Right lobe of liver (tissue), 4 donors: Measurements from ENCODE around the gene DIS3L2.
A peak's percentile ranks its signal among the peaks of the same experiment; 100 is the strongest.

Source experiments
- POLR2A ChIP-seq: fragments of 450-650 bp; IDR thresholded peaks from one replicate; pipeline ENCODE4 v1.6.1; 2017; ENCODE audit warnings: antibody characterized with exemption, mild to moderate bottlenecking
- TF ChIP-seq, protein P1 (sequence below), 4 donors: fragments of 200-600 bp in 3 of 4; fragments of 450-650 bp in 1 of 4; IDR thresholded peaks; one replicate each; pipeline versions ENCODE4 v1.5.1 to v1.8.0; 2016 to 2022; ENCODE audit warnings: antibody characterized with exemption in 4 of 4, mild to moderate bottlenecking in 2 of 4
- donor health status: DM: no; HTN: no; CAD: no.
- donor health status: DM: no; HTN: no; CAD: no.
- donor health status: DM: no; HTN: yes; CAD: no.

GRCh38 chr2:232315049-232315922 lies 353.8 kb downstream of the DIS3L2 start:
- TF ChIP-seq, protein P1, sequence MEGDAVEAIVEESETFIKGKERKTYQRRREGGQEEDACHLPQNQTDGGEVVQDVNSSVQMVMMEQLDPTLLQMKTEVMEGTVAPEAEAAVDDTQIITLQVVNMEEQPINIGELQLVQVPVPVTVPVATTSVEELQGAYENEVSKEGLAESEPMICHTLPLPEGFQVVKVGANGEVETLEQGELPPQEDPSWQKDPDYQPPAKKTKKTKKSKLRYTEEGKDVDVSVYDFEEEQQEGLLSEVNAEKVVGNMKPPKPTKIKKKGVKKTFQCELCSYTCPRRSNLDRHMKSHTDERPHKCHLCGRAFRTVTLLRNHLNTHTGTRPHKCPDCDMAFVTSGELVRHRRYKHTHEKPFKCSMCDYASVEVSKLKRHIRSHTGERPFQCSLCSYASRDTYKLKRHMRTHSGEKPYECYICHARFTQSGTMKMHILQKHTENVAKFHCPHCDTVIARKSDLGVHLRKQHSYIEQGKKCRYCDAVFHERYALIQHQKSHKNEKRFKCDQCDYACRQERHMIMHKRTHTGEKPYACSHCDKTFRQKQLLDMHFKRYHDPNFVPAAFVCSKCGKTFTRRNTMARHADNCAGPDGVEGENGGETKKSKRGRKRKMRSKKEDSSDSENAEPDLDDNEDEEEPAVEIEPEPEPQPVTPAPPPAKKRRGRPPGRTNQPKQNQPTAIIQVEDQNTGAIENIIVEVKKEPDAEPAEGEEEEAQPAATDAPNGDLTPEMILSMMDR (IDR thresholded peaks at IDR 0.05): peak in 1 of 4 donors; percentile 33
- no peak for TF ChIP-seq POLR2A
